Activated T-helper 2 cell treated with anti-CD3 and anti-CD28 coated beads, Interferon-gamma antibody, Interleukin-2, Interleukin-4, amounts not matched to agents 10 μg/mL and 5 μg/mL and 100 μg/mL, durations not matched to agents 14 hours and 24 hours and 36 hours (primary cell): ENCODE data around the gene FHOD1. TPM values are rescaled to one million over a fixed set of nuclear protein-coding genes. Genes with fewer than 3 reads are reported as not detected.
A peak's percentile ranks its signal among the peaks of the same experiment; 100 is the strongest.

Experiments used
- DNase-seq: peaks from one replicate; pipeline ENCODE4 v3.0.0; 2021; ENCODE audit warnings: low spot score
- H3K27ac Mint-ChIP-seq: one replicate; pipeline ENCODE4 v1.8.0; 2021; ENCODE audit warnings: mixed read lengths
- H3K27me3 Mint-ChIP-seq: one replicate; pipeline ENCODE4 v1.8.0; 2021; ENCODE audit warnings: low read depth, mixed read lengths
- H3K36me3 Mint-ChIP-seq: one replicate; pipeline ENCODE4 v1.8.0; 2021; ENCODE audit warnings: low read depth, mixed read lengths
- H3K4me1 Mint-ChIP-seq: one replicate; pipeline ENCODE4 v1.8.0; 2021; ENCODE audit warnings: low read depth, mixed read lengths
- H3K4me3 Mint-ChIP-seq: one replicate; pipeline ENCODE4 v1.8.0; 2021; ENCODE audit warnings: low read depth, mild to moderate bottlenecking, moderate library complexity, mixed read lengths
- H3K9me3 Mint-ChIP-seq: one replicate; pipeline ENCODE4 v1.8.0; 2021; ENCODE audit warnings: mixed read lengths
- intact Hi-C: fragments of 100-400 bp; cut with micrococcal nuclease; formaldehyde crosslinking; loops from one replicate; pipeline ENCODE4 v1.15.1; 2023
- total RNA-seq: library from RNA; stranded (reverse); gene quantifications from 2 replicates; pipeline ENCODE4 v1.2.3, GENCODE V29; 2022

The FHOD1 gene
- total RNA-seq, 1 donor from 2014 or later, result 141 TPM

- intact Hi-C loops, result no loop called here
- H3K4me3 Mint-ChIP-seq, result no peak overlapping the region
- no peaks in the 10 kb centered on the region for H3K9me3 Mint-ChIP-seq
- H3K27me3 Mint-ChIP-seq, result no peaks in the 10 kb centered on the region
- H3K27ac Mint-ChIP-seq, result no peak overlapping the region
- no peaks in the 10 kb centered on the region for H3K4me1 Mint-ChIP-seq
- peaks cover 38% of the 10 kb centered on the region for H3K36me3 Mint-ChIP-seq
- no peak for DNase-seq
Observed at GRCh38 chr16:67202426-67202825, 44.9 kb downstream of the FHOD1 start.

GRCh38 chr16:67201411-67202345, 45.6 kb downstream of the FHOD1 start:
- H3K4me3 Mint-ChIP-seq, result no peak overlapping the region
- H3K36me3 Mint-ChIP-seq, result peaks cover 43% of the 10 kb centered on the region
- no peak for DNase-seq
- H3K9me3 Mint-ChIP-seq, result no peaks in the 10 kb centered on the region
- no peaks in the 10 kb centered on the region for H3K4me1 Mint-ChIP-seq
- H3K27me3 Mint-ChIP-seq, result no peaks in the 10 kb centered on the region
- H3K27ac Mint-ChIP-seq, result no peak overlapping the region
- intact Hi-C loops, result no loop called here

GRCh38 chr16:67200491-67200890, 46.8 kb downstream of the FHOD1 start:
- no peaks in the 10 kb centered on the region for H3K9me3 Mint-ChIP-seq
- no peak overlapping the region for H3K4me3 Mint-ChIP-seq
- intact Hi-C loops, result no loop called here
- H3K4me1 Mint-ChIP-seq, result peaks cover 7% of the 10 kb centered on the region
- DNase-seq, result no peak
- no peak overlapping the region for H3K27ac Mint-ChIP-seq
- H3K27me3 Mint-ChIP-seq, result no peaks in the 10 kb centered on the region
- peaks cover 47% of the 10 kb centered on the region for H3K36me3 Mint-ChIP-seq

GRCh38 chr16:67199808-67200198, 47.5 kb downstream of the FHOD1 start:
- Mint-ChIP-seq H3K4me1 (peaks cover 7% of the 10 kb centered on the region), H3K9me3 (no peaks in the 10 kb centered on the region), H3K36me3 (peaks cover 54% of the 10 kb centered on the region), H3K4me3 (no peak overlapping the region), H3K27ac (no peak overlapping the region), H3K27me3 (no peaks in the 10 kb centered on the region)
- intact Hi-C loops, result no loop called here
- no peak for DNase-seq

GRCh38 chr16:67199011-67199807, 48.1 kb downstream of the FHOD1 start, which contains the start of gene ELMO3:
Gene ELMO3, plus strand, starts transcription at chr16:67199131. Its CDS starts 196 bp downstream, at chr16:67199327.
- H3K4me3 Mint-ChIP-seq, result no peak within 1 kb of the TSS
- no peaks in the 10 kb centered on the region for H3K9me3 Mint-ChIP-seq
- peaks cover 60% of the 10 kb centered on the region for H3K36me3 Mint-ChIP-seq
- no peaks in the 10 kb centered on the region for H3K27me3 Mint-ChIP-seq
- no peak within 1 kb of the TSS for H3K27ac Mint-ChIP-seq
- DNase-seq, result no peak
- intact Hi-C loops, result no loop called here
- H3K4me1 Mint-ChIP-seq, result peaks cover 7% of the 10 kb centered on the region

GRCh38 chr16:67198238-67198734, 49.0 kb downstream of the FHOD1 start:
- DNase-seq, result no peak
- intact Hi-C loops, result no loop called here

GRCh38 chr16:67197704-67198103, 49.6 kb downstream of the FHOD1 start:
- no peak overlapping the region for H3K27ac Mint-ChIP-seq
- peaks cover 75% of the 10 kb centered on the region for H3K36me3 Mint-ChIP-seq
- intact Hi-C loops, result no loop called here
- no peak overlapping the region for H3K4me3 Mint-ChIP-seq
- H3K9me3 Mint-ChIP-seq, result no peaks in the 10 kb centered on the region
- DNase-seq, result no peak
- no peaks in the 10 kb centered on the region for H3K27me3 Mint-ChIP-seq
- H3K4me1 Mint-ChIP-seq, result peaks cover 21% of the 10 kb centered on the region

More at GRCh38 chr16:67198238-67198734, 49.0 kb downstream of the FHOD1 start:
- Mint-ChIP-seq H3K4me3 (no peak overlapping the region), H3K36me3 (peaks cover 69% of the 10 kb centered on the region), H3K4me1 (peaks cover 16% of the 10 kb centered on the region), H3K27ac (no peak overlapping the region), H3K9me3 (no peaks in the 10 kb centered on the region), H3K27me3 (no peaks in the 10 kb centered on the region)

- Mint-ChIP-seq H3K27ac (no peak overlapping the region), H3K4me1 (peaks cover 24% of the 10 kb centered on the region), H3K4me3 (no peak overlapping the region), H3K27me3 (no peaks in the 10 kb centered on the region), H3K9me3 (no peaks in the 10 kb centered on the region), H3K36me3 (peaks cover 71% of the 10 kb centered on the region)
- intact Hi-C loops, result no loop called here
- no peak for DNase-seq
Observed at GRCh38 chr16:67196881-67197280, 50.4 kb downstream of the FHOD1 start.

- peaks cover 30% of the 10 kb centered on the region for H3K4me1 Mint-ChIP-seq
- H3K27me3 Mint-ChIP-seq, result no peaks in the 10 kb centered on the region
- H3K4me3 Mint-ChIP-seq, result peak overlapping the region; percentile 39
- H3K9me3 Mint-ChIP-seq, result no peaks in the 10 kb centered on the region
- intact Hi-C loops, result no loop called here
- DNase-seq, result no peak
- peaks cover 69% of the 10 kb centered on the region for H3K36me3 Mint-ChIP-seq
- H3K27ac Mint-ChIP-seq, result no peak overlapping the region
Observed at GRCh38 chr16:67195676-67196075, 51.6 kb downstream of the FHOD1 start.

GRCh38 chr16:67194260-67194659, 53.0 kb downstream of the FHOD1 start:
- intact Hi-C loops, result no loop called here
- Mint-ChIP-seq H3K36me3 (peaks cover 60% of the 10 kb centered on the region), H3K27ac (no peak overlapping the region), H3K27me3 (no peaks in the 10 kb centered on the region), H3K9me3 (no peaks in the 10 kb centered on the region), H3K4me1 (peaks cover 30% of the 10 kb centered on the region), H3K4me3 (peak overlapping the region; percentile 85)
- DNase-seq, result no peak

GRCh38 chr16:67193536-67193935, 53.7 kb downstream of the FHOD1 start:
- DNase-seq, result no peak
- peak overlapping the region; percentile 48 for H3K27ac Mint-ChIP-seq
- peaks cover 59% of the 10 kb centered on the region for H3K36me3 Mint-ChIP-seq
- peak overlapping the region; percentile 85 for H3K4me3 Mint-ChIP-seq
- H3K4me1 Mint-ChIP-seq, result peaks cover 30% of the 10 kb centered on the region
- intact Hi-C loops, result no loop called here
- H3K9me3 Mint-ChIP-seq, result no peaks in the 10 kb centered on the region
- no peaks in the 10 kb centered on the region for H3K27me3 Mint-ChIP-seq

GRCh38 chr16:67192781-67193361, 54.4 kb downstream of the FHOD1 start:
- peak overlapping the region; percentile 85 for H3K4me3 Mint-ChIP-seq
- H3K27me3 Mint-ChIP-seq, result no peaks in the 10 kb centered on the region
- H3K4me1 Mint-ChIP-seq, result peaks cover 30% of the 10 kb centered on the region
- H3K36me3 Mint-ChIP-seq, result peaks cover 52% of the 10 kb centered on the region
- peak overlapping the region; percentile 27 for H3K27ac Mint-ChIP-seq
- DNase-seq, result no peak
- intact Hi-C loops, result no loop called here
- no peaks in the 10 kb centered on the region for H3K9me3 Mint-ChIP-seq
